HG02870 (cell line): ENCODE measurements around the gene SPATA13.
A peak's percentile ranks its signal among the peaks of the same experiment; 100 is the strongest.
"Not testable (repeated sequence)": the region's sequence is repeated elsewhere in the genome, so short reads cannot be mapped to it uniquely, and the experiment has no call there.

ENCODE experiments used
- ATAC-seq: cut with Tn5 transposase; IDR thresholded peaks from one replicate; pipeline ENCODE4 v1.9.1; 2021; ENCODE audit warnings: mild to moderate bottlenecking, moderate library complexity; ENCODE audit not compliant: unreplicated experiment

Gene SPATA13

GRCh38 chr13:24192811-24193162, 32.3 kb downstream of the SPATA13 start:
- no peak for ATAC-seq

GRCh38 chr13:24194447-24194846, 33.9 kb downstream of the SPATA13 start:
- ATAC-seq: no peak

- ATAC-seq: no peak
Observed at GRCh38 chr13:24195626-24196025, 35.1 kb downstream of the SPATA13 start.

- ATAC-seq: no peak
Observed at GRCh38 chr13:24196593-24197197, 36.2 kb downstream of the SPATA13 start.

GRCh38 chr13:24199016-24199415, 38.5 kb downstream of the SPATA13 start:
- ATAC-seq: no peak

- no peak for ATAC-seq
Observed at GRCh38 chr13:24202215-24202614, 41.7 kb downstream of the SPATA13 start.

- no peak for ATAC-seq
Observed at GRCh38 chr13:24203273-24203672, 42.8 kb downstream of the SPATA13 start.

- ATAC-seq: no peak
Observed at GRCh38 chr13:24203811-24204210, 43.3 kb downstream of the SPATA13 start.

GRCh38 chr13:24205076-24205475, 44.6 kb downstream of the SPATA13 start:
- not testable (repeated sequence) for ATAC-seq

GRCh38 chr13:24207841-24208667, 47.5 kb downstream of the SPATA13 start:
- no peak for ATAC-seq

GRCh38 chr13:24209138-24209537, 48.6 kb downstream of the SPATA13 start:
- no peak for ATAC-seq

- no peak for ATAC-seq
Observed at GRCh38 chr13:24212254-24212653, 51.7 kb downstream of the SPATA13 start.

- no peak for ATAC-seq
Observed at GRCh38 chr13:24212674-24213073, 52.2 kb downstream of the SPATA13 start.

GRCh38 chr13:24213932-24214331, 53.4 kb downstream of the SPATA13 start:
- ATAC-seq: no peak

- ATAC-seq: peak; percentile 60
Observed at GRCh38 chr13:24214528-24214927, 54.0 kb downstream of the SPATA13 start.

- no peak for ATAC-seq
Observed at GRCh38 chr13:24215126-24215525, 54.6 kb downstream of the SPATA13 start.

GRCh38 chr13:24215732-24216131, 55.2 kb downstream of the SPATA13 start:
- ATAC-seq: no peak

- ATAC-seq: no peak
Observed at GRCh38 chr13:24216176-24216575, 55.7 kb downstream of the SPATA13 start.

- not testable (repeated sequence) for ATAC-seq
Observed at GRCh38 chr13:24216779-24217178, 56.3 kb downstream of the SPATA13 start.

GRCh38 chr13:24217601-24218281, 57.2 kb downstream of the SPATA13 start:
- no peak for ATAC-seq

- ATAC-seq: no peak
Observed at GRCh38 chr13:24218338-24218737, 57.8 kb downstream of the SPATA13 start.

- ATAC-seq: no peak
Observed at GRCh38 chr13:24218977-24219376, 58.5 kb downstream of the SPATA13 start.
